K562 (cell line): ENCODE measurements around the gene RNF150. TPM values are rescaled to one million over a fixed set of nuclear protein-coding genes. Genes with fewer than 3 reads are reported as not detected.

Experiments
- ATAC-seq: fragments of 200-7000 bp; cut with Tn5 transposase; 3 replicates; pipeline ENCODE4 v1.9.1; 2020; ENCODE audit warnings: moderate library complexity
- BruUV-seq: library from RNA; stranded (reverse); fragments of 400-500 nt; replicated peaks from 2 replicates; lab custom pipeline; 2021; lab: Mats Ljungman, UMichigan
- CTCF ChIA-PET: fragments of 300-600 bp; formaldehyde crosslinking; extraction: SDS; loops from one replicate; lab custom pipeline; 2021; ENCODE audit warnings: low intra/inter-chr PET ratio; lab: Yijun Ruan, JAX
- POLR2A ChIA-PET: fragments of 300-600, 350-650 bp; sonication (Branson Sonifier 250); formaldehyde crosslinking; extraction: SDS; loops from one replicate; lab custom pipeline; 2021; ENCODE audit warnings: antibody characterized with exemption, inconsistent platforms; lab: Yijun Ruan, JAX
- DNase-seq, 4 experiments: peaks; one replicate each; pipeline versions ENCODE4 v3.0.0 to v3.0.0-alpha.2; 2011 to 2018; ENCODE audit warnings: low spot score in 3 of 4, mixed read lengths in 3 of 4; ENCODE audit errors: extremely low read depth in 1 of 4
- FAIRE-seq: peaks from 2 replicates; lab custom pipeline; 2011; peaks lifted over from hg19 to GRCh38; lab: Jason Lieb, UNC
- H2AFZ ChIP-seq: 2 replicates; pipeline ENCODE4 v1.6.0; 2011; ENCODE audit warnings: low read depth, low read length, control low read depth, inconsistent platforms
- H3K27ac ChIP-seq: fragments of 200-600 bp; 3 replicates; pipeline ENCODE4 v1.8.0; 2011; ENCODE audit warnings: low read depth, mild to moderate bottlenecking, control low read depth, inconsistent platforms, low read length, moderate library complexity, mixed read lengths; ENCODE audit errors: extremely low read depth
- H3K27me3 ChIP-seq, 2 experiments: fragments of 300-600 bp in 1 of 2; 2 replicates in 1 of 2; 3 replicates in 1 of 2; pipeline versions ENCODE4 v1.6.0 to v1.8.0; 2011; ENCODE audit warnings: inconsistent platforms in 2 of 2, low read length in 2 of 2, mild to moderate bottlenecking in 1 of 2, mixed read lengths in 1 of 2, moderate library complexity in 1 of 2; ENCODE audit not compliant: control insufficient read depth in 2 of 2, insufficient read depth in 2 of 2
- H3K36me3 ChIP-seq: fragments of 300-600 bp; 3 replicates; pipeline ENCODE4 v1.8.0; 2011; ENCODE audit warnings: mild to moderate bottlenecking, low read length, inconsistent platforms; ENCODE audit not compliant: control insufficient read depth, insufficient read depth
- H3K4me1 ChIP-seq, 2 experiments: fragments of 200-600 bp in 1 of 2; replicated peaks in 1 of 2; 2 replicates in 1 of 2; 3 replicates in 1 of 2; pipeline versions ENCODE4 v1.5.1 to v1.8.0; 2011; ENCODE audit warnings: inconsistent platforms in 2 of 2, low read length in 2 of 2, mild to moderate bottlenecking in 1 of 2, mixed read lengths in 1 of 2, moderate library complexity in 1 of 2; ENCODE audit not compliant: control insufficient read depth in 2 of 2, insufficient read depth in 2 of 2
- H3K4me2 ChIP-seq: 2 replicates; pipeline ENCODE4 v1.6.1; 2011; ENCODE audit warnings: low read length, control low read depth, inconsistent platforms, mixed read lengths; ENCODE audit not compliant: insufficient read depth
- H3K4me3 ChIP-seq: fragments of 200-600 bp; sonication (generic), shearing (Covaris generic); 2 replicates; pipeline ENCODE4 v1.5.1; 2016; ENCODE audit warnings: control low read depth, inconsistent platforms
- H3K79me2 ChIP-seq: fragments of 200-600 bp; 3 replicates; pipeline ENCODE4 v1.8.0; 2011; ENCODE audit warnings: low read length, inconsistent platforms; ENCODE audit not compliant: control insufficient read depth, insufficient read depth
- H3K9ac ChIP-seq, 2 experiments: 2 replicates each; pipeline versions ENCODE4 v1.6.0 to v1.6.1; 2011; ENCODE audit warnings: low read depth in 2 of 2, low read length in 2 of 2, control low read depth in 1 of 2, inconsistent platforms in 1 of 2, mild to moderate bottlenecking in 1 of 2, mixed read lengths in 1 of 2; ENCODE audit not compliant: insufficient read depth in 1 of 2
- H3K9me1 ChIP-seq: one replicate; pipeline ENCODE4 v1.6.0; 2011; ENCODE audit warnings: inconsistent platforms, mild to moderate bottlenecking, low read length, moderate library complexity; ENCODE audit not compliant: control insufficient read depth, insufficient read depth
- H3K9me3 ChIP-seq: replicated peaks from 2 replicates; pipeline ENCODE4 v1.5.1; 2011; ENCODE audit warnings: low read depth, low read length, inconsistent platforms; ENCODE audit not compliant: control insufficient read depth, insufficient read depth
- H4K20me1 ChIP-seq: replicated peaks from 2 replicates; pipeline ENCODE4 v1.6.1; 2011; ENCODE audit warnings: low read length, inconsistent platforms, mixed read lengths; ENCODE audit not compliant: control insufficient read depth, insufficient read depth
- FUS ChIP-seq: fragments of 200-400 bp; formaldehyde crosslinking; optimal IDR thresholded peaks from 2 replicates; pipeline ENCODE3; 2017; ENCODE audit warnings: low read depth, low read length
- NFATC3 ChIP-seq: fragments of 450-650 bp; IDR thresholded peaks from 2 replicates; pipeline ENCODE4 v1.6.1; 2017; ENCODE audit warnings: mild to moderate bottlenecking
- TARDBP ChIP-seq: fragments of 450-650 bp; IDR thresholded peaks from 2 replicates; pipeline ENCODE4 v1.6.1; 2016
- ZBTB1 ChIP-seq: sonication (generic); formaldehyde crosslinking; IDR thresholded peaks from 2 replicates; pipeline ENCODE4 v1.8.1; 2023; ENCODE audit warnings: missing genetic modification reagents, low read depth, mild to moderate bottlenecking, borderline replicate concordance
- ZNF217 ChIP-seq: sonication (generic); formaldehyde crosslinking; IDR thresholded peaks from 2 replicates; pipeline ENCODE4 v1.8.0; 2022; ENCODE audit warnings: mild to moderate bottlenecking, missing genetic modification reagents
- ZNF408 ChIP-seq: fragments of 250-450 bp; sonication (Bioruptor Pico); IDR thresholded peaks from 2 replicates; pipeline ENCODE4 v1.4.0; 2020; ENCODE audit warnings: low read depth, mild to moderate bottlenecking, moderate library complexity
- WGBS: fragments of 100-300 bp; shearing (Covaris generic); methylation state at CpG from one replicate; pipeline ENCODE4 v1.1.6; 2016; ENCODE audit warnings: low coverage, mixed read lengths; ENCODE audit not compliant: insufficient coverage; ENCODE audit errors: missing lambda C conversion rate; 5-methylcytosine and 5-hydroxymethylcytosine counted together
- in situ Hi-C: fragments of 300-500 bp; cut with MboI; formaldehyde crosslinking; loops from 4 replicates; pipeline ENCODE4 v1.15.0; 2018; ENCODE audit warnings: inconsistent platforms, mixed read lengths
- intact Hi-C: fragments of 100-400 bp; cut with micrococcal nuclease; formaldehyde crosslinking; loops from 2 replicates; pipeline ENCODE4 v1.14.2; 2022
- polyA plus RNA-seq, 8 experiments: library from polyadenylated mRNA; depleted of rRNA in 4 of 8; stranded (reverse) in 5 of 8; unstranded in 3 of 8; fragments of >200 nt; fragmentation: Nextera tagmentation in 2 of 8; fragmentation: Illumina TruSeq in 1 of 8; extraction: Ambion mirVana in 2 of 8; extraction: Trizol in 1 of 8; gene quantifications; 2 replicates each; pipeline versions ENCODE4 v1.2.1 to v1.2.3, GENCODE V29; 2011 to 2014; ENCODE audit warnings: inconsistent platforms in 1 of 8, missing spikeins in 1 of 8
- total RNA-seq, 7 experiments: library from RNA; depleted of rRNA in 6 of 7; stranded (reverse); fragments of >200 nt in 6 of 7; fragmentation: Illumina TruSeq in 2 of 7; extraction: Trizol in 2 of 7; gene quantifications; 2 replicates each; pipeline versions ENCODE4 v1.2.1 to v1.2.3, GENCODE V29; 2011 to 2021; ENCODE audit warnings: low replicate concordance in 1 of 7
- TF ChIP-seq, protein P1 (sequence below): fragments of 250-450 bp; sonication (Bioruptor Pico); IDR thresholded peaks from 2 replicates; pipeline ENCODE4 v1.5.0; 2020; ENCODE audit warnings: mild to moderate bottlenecking, borderline replicate concordance
- TF ChIP-seq, protein P2 (sequence below): fragments of 450-650 bp; formaldehyde crosslinking; IDR thresholded peaks from 2 replicates; pipeline ENCODE4 v1.4.0; 2022; ENCODE audit warnings: mild to moderate bottlenecking, moderate library complexity

The RNF150 gene
- total and polyA plus RNA-seq, 9 of the 15 experiments (the other 6 are each of a cell fraction or from before 2014, with no cell fraction given), result 0.09 TPM; not detected in 8

DNA sequence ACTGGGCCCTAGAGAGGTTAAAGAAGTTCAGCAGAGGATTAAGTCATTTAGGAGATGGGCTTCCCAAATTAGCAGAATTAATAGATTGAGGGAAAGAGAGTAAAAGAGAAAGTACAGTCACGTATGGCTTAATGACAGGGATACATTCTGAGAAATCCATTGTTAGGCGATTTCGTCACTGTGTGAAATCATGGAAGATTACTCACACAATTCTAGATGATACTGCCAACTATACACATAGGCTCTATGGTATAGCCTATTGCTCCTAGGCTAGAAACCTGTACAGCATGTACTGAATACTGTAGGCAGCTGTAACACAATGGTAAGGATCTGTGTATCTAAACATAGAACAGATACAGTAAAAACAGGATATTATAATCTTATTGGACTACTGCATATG, 180.6 kb downstream of the RNF150 start:
- no peaks in the 10 kb centered on the region for H3K9me1 ChIP-seq
- no peaks in the 10 kb centered on the region for H3K9me3 ChIP-seq
- FAIRE-seq, result no peak
- H3K4me1 ChIP-seq, result no peaks in the 10 kb centered on the region
- WGBS, result 0% methylated on average over 3 of the region's 3 CpGs
- H3K9ac ChIP-seq, result no peak overlapping the region
- CTCF ChIA-PET, result no interaction called here
- POLR2A ChIA-PET, result no interaction called here
- no peaks in the 10 kb centered on the region for H3K27me3 ChIP-seq
- in situ Hi-C loops, result no loop called here
- H3K4me3 ChIP-seq, result no peak overlapping the region
- H3K27ac ChIP-seq, result no peak overlapping the region
- TF ChIP-seq FUS (no peak), ZNF217 (CRISPR knock-in tag) (no peak), NFATC3 (no peak), ZBTB1 (CRISPR knock-in tag) (no peak), TARDBP (no peak), ZNF408 (CRISPR knock-in tag) (no peak)
- TF ChIP-seq, protein P1, sequence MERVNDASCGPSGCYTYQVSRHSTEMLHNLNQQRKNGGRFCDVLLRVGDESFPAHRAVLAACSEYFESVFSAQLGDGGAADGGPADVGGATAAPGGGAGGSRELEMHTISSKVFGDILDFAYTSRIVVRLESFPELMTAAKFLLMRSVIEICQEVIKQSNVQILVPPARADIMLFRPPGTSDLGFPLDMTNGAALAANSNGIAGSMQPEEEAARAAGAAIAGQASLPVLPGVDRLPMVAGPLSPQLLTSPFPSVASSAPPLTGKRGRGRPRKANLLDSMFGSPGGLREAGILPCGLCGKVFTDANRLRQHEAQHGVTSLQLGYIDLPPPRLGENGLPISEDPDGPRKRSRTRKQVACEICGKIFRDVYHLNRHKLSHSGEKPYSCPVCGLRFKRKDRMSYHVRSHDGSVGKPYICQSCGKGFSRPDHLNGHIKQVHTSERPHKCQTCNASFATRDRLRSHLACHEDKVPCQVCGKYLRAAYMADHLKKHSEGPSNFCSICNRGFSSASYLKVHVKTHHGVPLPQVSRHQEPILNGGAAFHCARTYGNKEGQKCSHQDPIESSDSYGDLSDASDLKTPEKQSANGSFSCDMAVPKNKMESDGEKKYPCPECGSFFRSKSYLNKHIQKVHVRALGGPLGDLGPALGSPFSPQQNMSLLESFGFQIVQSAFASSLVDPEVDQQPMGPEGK, result no peak
- TF ChIP-seq, protein P2, sequence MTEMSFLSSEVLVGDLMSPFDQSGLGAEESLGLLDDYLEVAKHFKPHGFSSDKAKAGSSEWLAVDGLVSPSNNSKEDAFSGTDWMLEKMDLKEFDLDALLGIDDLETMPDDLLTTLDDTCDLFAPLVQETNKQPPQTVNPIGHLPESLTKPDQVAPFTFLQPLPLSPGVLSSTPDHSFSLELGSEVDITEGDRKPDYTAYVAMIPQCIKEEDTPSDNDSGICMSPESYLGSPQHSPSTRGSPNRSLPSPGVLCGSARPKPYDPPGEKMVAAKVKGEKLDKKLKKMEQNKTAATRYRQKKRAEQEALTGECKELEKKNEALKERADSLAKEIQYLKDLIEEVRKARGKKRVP (CRISPR knock-in tag), result no peak
- TF ChIP-seq, all 486 proteins: peak for 0
- no peaks in the 10 kb centered on the region for H4K20me1 ChIP-seq
- no peak overlapping the region for H2AFZ ChIP-seq
- intact Hi-C loops, result no loop called here
- no peak for ATAC-seq
- H3K36me3 ChIP-seq, result no peaks in the 10 kb centered on the region
- no peaks in the 10 kb centered on the region for H3K79me2 ChIP-seq
- DNase-seq, result no peak
- no TSS peak for BruUV-seq
- no peak overlapping the region for H3K4me2 ChIP-seq
